Loucy (cell line): ENCODE results near the gene IFT88.

Experiments used
- H2AFZ ChIP-seq: fragments of 200-600 bp; sonication (generic); 2 replicates; pipeline ENCODE4 v1.6.0; 2016; ENCODE audit warnings: antibody characterized with exemption, mild to moderate bottlenecking, low read length, moderate library complexity
- H3F3A ChIP-seq: fragments of 200-600 bp; 2 replicates; pipeline ENCODE4 v1.6.0; 2016; ENCODE audit warnings: antibody characterized with exemption, low read depth, mild to moderate bottlenecking
- H3K27me3 ChIP-seq: fragments of 200-600 bp; sonication (generic); 2 replicates; pipeline ENCODE4 v1.6.1; 2014; ENCODE audit warnings: low read length, mild to moderate bottlenecking; ENCODE audit not compliant: insufficient read depth, poor library complexity, severe bottlenecking
- H3K36me3 ChIP-seq: fragments of 200-600 bp; sonication (generic); 2 replicates; pipeline ENCODE4 v1.6.1; 2016; ENCODE audit warnings: low read length; ENCODE audit not compliant: insufficient read depth
- H3K4me1 ChIP-seq: fragments of 200-600 bp; sonication (generic); 2 replicates; pipeline ENCODE4 v1.5.1; 2014; ENCODE audit warnings: low read length, mild to moderate bottlenecking; ENCODE audit not compliant: insufficient read depth, poor library complexity, severe bottlenecking
- H3K4me2 ChIP-seq: fragments of 200-600 bp; sonication (generic); 2 replicates; pipeline ENCODE4 v1.6.0; 2014; ENCODE audit warnings: antibody characterized with exemption, low read length, low read depth, mild to moderate bottlenecking; ENCODE audit not compliant: poor library complexity, severe bottlenecking
- H3K4me3 ChIP-seq: fragments of 200-600 bp; sonication (generic); 2 replicates; pipeline ENCODE4 v1.5.1; 2014; ENCODE audit warnings: low read length, mild to moderate bottlenecking, mixed read lengths; ENCODE audit not compliant: poor library complexity, severe bottlenecking
- H3K79me2 ChIP-seq: fragments of 200-600 bp; sonication (generic); 2 replicates; pipeline ENCODE4 v1.6.1; 2014; ENCODE audit warnings: low read length; ENCODE audit not compliant: insufficient read depth
- H3K9ac ChIP-seq: fragments of 200-600 bp; sonication (generic); 2 replicates; pipeline ENCODE4 v1.6.0; 2014; ENCODE audit warnings: mild to moderate bottlenecking, low read depth, low read length, moderate library complexity; ENCODE audit not compliant: poor library complexity, severe bottlenecking
- H3K9me2 ChIP-seq: fragments of 200-600 bp; sonication (generic); replicated peaks from 2 replicates; pipeline ENCODE4 v1.6.1; 2016; ENCODE audit warnings: low read depth, low read length, mixed read lengths
- H3K9me3 ChIP-seq: fragments of 200-600 bp; sonication (generic); 2 replicates; pipeline ENCODE4 v1.6.1; 2014; ENCODE audit warnings: mild to moderate bottlenecking, antibody characterized with exemption, low read length, low read depth; ENCODE audit not compliant: insufficient read depth
- H4K20me1 ChIP-seq: fragments of 200-600 bp; sonication (generic); 2 replicates; pipeline ENCODE4 v1.6.0; 2014; ENCODE audit warnings: antibody characterized with exemption, low read length, mild to moderate bottlenecking; ENCODE audit not compliant: insufficient read depth, poor library complexity, severe bottlenecking
- EZH2phosphoT487 ChIP-seq: fragments of 200-600 bp; IDR thresholded peaks from 2 replicates; pipeline ENCODE4 v1.6.1; 2018; ENCODE audit warnings: antibody characterized with exemption, mild to moderate bottlenecking, moderate library complexity, borderline replicate concordance
- TF ChIP-seq, protein P1 (sequence below): fragments of 200-600 bp; sonication (generic); conservative IDR thresholded peaks from 2 replicates; pipeline ENCODE4 v1.5.1; 2014; ENCODE audit warnings: mild to moderate bottlenecking, antibody characterized with exemption, low read length

The IFT88 gene, protein sequence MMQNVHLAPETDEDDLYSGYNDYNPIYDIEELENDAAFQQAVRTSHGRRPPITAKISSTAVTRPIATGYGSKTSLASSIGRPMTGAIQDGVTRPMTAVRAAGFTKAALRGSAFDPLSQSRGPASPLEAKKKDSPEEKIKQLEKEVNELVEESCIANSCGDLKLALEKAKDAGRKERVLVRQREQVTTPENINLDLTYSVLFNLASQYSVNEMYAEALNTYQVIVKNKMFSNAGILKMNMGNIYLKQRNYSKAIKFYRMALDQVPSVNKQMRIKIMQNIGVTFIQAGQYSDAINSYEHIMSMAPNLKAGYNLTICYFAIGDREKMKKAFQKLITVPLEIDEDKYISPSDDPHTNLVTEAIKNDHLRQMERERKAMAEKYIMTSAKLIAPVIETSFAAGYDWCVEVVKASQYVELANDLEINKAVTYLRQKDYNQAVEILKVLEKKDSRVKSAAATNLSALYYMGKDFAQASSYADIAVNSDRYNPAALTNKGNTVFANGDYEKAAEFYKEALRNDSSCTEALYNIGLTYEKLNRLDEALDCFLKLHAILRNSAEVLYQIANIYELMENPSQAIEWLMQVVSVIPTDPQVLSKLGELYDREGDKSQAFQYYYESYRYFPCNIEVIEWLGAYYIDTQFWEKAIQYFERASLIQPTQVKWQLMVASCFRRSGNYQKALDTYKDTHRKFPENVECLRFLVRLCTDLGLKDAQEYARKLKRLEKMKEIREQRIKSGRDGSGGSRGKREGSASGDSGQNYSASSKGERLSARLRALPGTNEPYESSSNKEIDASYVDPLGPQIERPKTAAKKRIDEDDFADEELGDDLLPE

DNA sequence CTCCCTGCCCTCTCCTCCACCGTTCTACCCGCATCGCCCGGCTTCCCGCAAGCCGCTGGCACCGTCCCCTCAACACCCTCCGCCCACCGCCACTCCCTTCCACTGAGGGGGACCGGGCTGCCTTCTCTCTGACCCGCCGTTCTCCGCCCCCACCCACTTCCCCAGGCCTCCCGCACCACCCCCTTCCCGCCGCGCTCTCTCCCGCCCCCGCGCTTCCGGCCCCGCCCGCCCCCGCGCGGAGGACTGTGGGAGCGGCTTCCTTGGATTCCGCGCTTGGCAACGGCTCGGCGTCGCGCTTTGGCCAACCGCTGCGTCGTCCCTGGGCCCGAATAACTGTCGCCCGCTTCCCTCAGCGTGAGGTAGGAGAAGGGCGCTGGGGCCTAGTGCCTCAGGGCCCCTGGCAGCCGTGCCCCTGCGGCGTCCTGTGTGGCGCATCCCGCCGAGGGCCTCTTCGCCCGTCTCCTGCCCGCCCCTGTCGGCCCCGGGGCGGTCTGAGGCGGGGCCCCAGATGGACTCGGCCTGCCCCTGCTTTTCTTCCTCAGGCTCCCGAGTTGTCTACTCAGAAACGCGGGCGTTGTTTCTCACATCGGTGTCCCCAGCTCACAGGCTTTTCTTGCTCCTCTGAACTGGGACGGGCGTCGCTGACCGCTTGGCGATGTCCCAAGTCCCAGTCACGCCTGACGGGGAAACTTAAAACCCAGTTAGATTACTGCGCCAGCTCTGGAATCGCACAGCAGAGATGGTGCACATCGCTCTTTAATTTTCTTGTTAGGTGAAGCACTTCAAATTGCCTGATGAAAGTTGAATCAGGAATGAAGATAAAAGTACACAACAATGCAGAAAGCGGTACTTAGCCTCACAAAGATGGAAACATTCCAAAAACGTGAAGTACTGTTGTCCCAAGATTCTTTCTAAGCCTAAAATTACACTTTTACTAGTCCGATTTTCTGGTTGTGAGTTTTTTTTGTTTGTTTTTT, at the start of gene IFT88:
TSS of gene IFT88 (plus strand) at position 260 of the 977 bp plus-strand sequence. CDS start 7,229 bp downstream, outside the sequence.
- Histone ChIP-seq H3K4me2 (peak within 1 kb of the TSS; percentile 94), H3K4me3 (peak within 1 kb of the TSS; percentile 96), H3K9me2 (no peaks in the 10 kb centered on the region), H4K20me1 (no peaks in the 10 kb centered on the region), H3K79me2 (no peaks in the 10 kb centered on the region), H3F3A (0 out of 2 replicates have a peak, but pooled peaks cover 2% of the 10 kb centered on the region), H3K9ac (peak within 1 kb of the TSS; percentile 86), H3K9me3 (no peaks in the 10 kb centered on the region), H3K4me1 (peaks cover 14% of the 10 kb centered on the region), H3K27me3 (no peaks in the 10 kb centered on the region), H3K36me3 (no peaks in the 10 kb centered on the region), H2AFZ (peak within 1 kb of the TSS; percentile 95)
- TF ChIP-seq, protein P1, sequence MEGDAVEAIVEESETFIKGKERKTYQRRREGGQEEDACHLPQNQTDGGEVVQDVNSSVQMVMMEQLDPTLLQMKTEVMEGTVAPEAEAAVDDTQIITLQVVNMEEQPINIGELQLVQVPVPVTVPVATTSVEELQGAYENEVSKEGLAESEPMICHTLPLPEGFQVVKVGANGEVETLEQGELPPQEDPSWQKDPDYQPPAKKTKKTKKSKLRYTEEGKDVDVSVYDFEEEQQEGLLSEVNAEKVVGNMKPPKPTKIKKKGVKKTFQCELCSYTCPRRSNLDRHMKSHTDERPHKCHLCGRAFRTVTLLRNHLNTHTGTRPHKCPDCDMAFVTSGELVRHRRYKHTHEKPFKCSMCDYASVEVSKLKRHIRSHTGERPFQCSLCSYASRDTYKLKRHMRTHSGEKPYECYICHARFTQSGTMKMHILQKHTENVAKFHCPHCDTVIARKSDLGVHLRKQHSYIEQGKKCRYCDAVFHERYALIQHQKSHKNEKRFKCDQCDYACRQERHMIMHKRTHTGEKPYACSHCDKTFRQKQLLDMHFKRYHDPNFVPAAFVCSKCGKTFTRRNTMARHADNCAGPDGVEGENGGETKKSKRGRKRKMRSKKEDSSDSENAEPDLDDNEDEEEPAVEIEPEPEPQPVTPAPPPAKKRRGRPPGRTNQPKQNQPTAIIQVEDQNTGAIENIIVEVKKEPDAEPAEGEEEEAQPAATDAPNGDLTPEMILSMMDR = no peak
- TF ChIP-seq EZH2phosphoT487 = no peak

DNA sequence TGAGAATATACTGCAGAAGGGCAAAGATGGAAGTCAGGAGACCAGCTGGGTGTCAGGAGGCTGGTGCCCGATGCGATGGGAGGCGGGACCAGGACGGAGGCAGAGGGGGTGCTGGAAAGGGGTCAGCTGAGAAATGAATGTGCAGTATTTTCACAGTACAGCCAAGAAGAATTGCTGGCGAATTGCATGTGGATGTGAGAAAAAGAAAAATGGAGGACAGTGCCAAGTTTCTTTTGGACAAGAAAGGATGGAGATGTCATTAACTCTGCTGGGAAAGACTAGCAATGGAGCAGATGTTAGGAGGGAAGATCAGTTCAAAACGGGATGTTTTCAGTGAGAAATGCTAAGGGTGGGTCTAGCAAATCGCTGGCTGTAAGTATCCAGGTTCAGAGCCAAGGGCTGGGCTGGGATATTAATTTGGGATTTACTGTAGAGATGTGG, 48.3 kb upstream of the IFT88 start:
- H3K27me3 ChIP-seq = no peaks in the 10 kb centered on the region

More for the DNA sequence above, 48.3 kb upstream of the IFT88 start:
- no peaks in the 10 kb centered on the region for H3F3A ChIP-seq
- H3K36me3 ChIP-seq = no peaks in the 10 kb centered on the region
- H3K4me2 ChIP-seq = no peak overlapping the region
- H3K9ac ChIP-seq = no peak overlapping the region
- peaks cover 7% of the 10 kb centered on the region for H3K4me1 ChIP-seq
- no peak overlapping the region for H2AFZ ChIP-seq
- no peaks in the 10 kb centered on the region for H3K9me2 ChIP-seq
- no peaks in the 10 kb centered on the region for H3K79me2 ChIP-seq
- no peaks in the 10 kb centered on the region for H3K9me3 ChIP-seq
- TF ChIP-seq EZH2phosphoT487 = no peak
- TF ChIP-seq, protein P1 = no peak
- H4K20me1 ChIP-seq = no peaks in the 10 kb centered on the region
- H3K4me3 ChIP-seq = no peak overlapping the region
